Liver (tissue), 3 donors: ENCODE measurements around the gene TMEM175.

Experiments
- CTCF ChIP-seq: fragments of 150-350 bp; IDR thresholded peaks from 2 replicates; pipeline ENCODE4 v1.5.1; 2017; ENCODE audit warnings: improper control_type of control experiment, low read depth, low read length; ENCODE audit not compliant: missing input control
- GABPA ChIP-seq, 2 donors: IDR thresholded peaks in 1 of 2; conservative IDR thresholded peaks in 1 of 2; 2 replicates each; pipeline ENCODE4 v1.6.1; 2016; ENCODE audit warnings: antibody characterized with exemption in 2 of 2, mild to moderate bottlenecking in 1 of 2, moderate library complexity in 1 of 2
- MAX ChIP-seq: IDR thresholded peaks from 2 replicates; pipeline ENCODE4 v1.6.1; 2016; ENCODE audit warnings: antibody characterized with exemption
- REST ChIP-seq: IDR thresholded peaks from 2 replicates; pipeline ENCODE4 v1.6.1; 2016; ENCODE audit warnings: antibody characterized with exemption, mild to moderate bottlenecking
- TAF1 ChIP-seq: conservative IDR thresholded peaks from 2 replicates; pipeline ENCODE4 v1.6.1; 2016; ENCODE audit warnings: antibody characterized with exemption, mild to moderate bottlenecking
- donor health status: healthy.
- donor health status: healthy.

GRCh38 chr4:950136-951020 lies 18.1 kb downstream of the TMEM175 start:
- TF ChIP-seq CTCF (no peak), REST (no peak), MAX (no peak), TAF1 (no peak), GABPA (IDR thresholded peaks at IDR 0.05 in 1 of 2, conservative IDR thresholded peaks at IDR 0.05 in 1 of 2) (no peak)
